H1 (cell line): Measurements from ENCODE around the gene APH1B.

Experiments used
- FOSL1 ChIP-seq: IDR thresholded peaks from 2 replicates; pipeline ENCODE4 v1.6.1; 2011; ENCODE audit warnings: mild to moderate bottlenecking, low read depth, low read length, moderate library complexity; ENCODE audit not compliant: insufficient read depth
- TAF1 ChIP-seq: IDR thresholded peaks from 2 replicates; pipeline ENCODE4 v1.6.1; 2011; ENCODE audit warnings: mild to moderate bottlenecking, low read depth, low read length

DNA sequence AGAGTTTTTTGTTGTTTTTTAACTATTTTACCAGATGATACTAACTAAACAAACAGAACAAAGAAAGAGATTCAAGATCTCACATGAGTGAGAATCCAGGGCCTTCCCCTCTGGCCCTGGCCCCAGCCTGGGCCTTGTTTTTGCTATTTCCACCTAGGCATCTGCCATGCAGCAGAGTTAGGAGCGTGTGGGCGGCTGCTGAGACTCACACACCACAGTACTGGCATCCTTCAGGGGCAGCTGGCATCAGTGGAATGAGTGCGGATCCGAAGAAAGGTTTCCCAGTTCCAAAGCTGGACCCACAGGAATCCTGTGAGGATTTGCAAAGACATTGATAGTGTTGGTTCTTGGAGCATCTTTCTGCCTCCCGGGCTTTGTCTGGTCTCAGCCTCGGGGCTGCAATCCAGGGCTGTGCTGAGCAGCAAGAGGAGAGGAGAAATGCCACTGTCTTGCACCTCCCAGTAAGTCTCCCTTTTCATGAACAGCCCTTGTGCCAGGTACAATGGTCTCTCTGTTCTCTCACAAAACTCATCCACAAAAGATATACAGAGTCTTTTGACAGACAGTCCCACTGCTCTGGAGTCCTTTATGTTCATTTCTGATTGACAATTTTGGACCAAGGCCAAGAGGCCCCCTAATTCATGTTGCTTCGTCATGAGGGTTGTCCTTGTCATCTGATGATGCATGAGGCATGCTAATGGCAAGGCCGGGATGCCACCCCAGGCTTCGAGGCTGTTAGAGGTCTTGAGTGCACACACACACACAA is 46.6 kb downstream of the APH1B start:
- TF ChIP-seq TAF1 (no peak), FOSL1 (no peak)
